Embryonic facial prominence (tissue), 1 donor: Measurements from ENCODE around the gene PRDM2.
A peak's percentile ranks its signal among the peaks of the same experiment; 100 is the strongest.

Experiments
- DNase-seq: peaks from one replicate; pipeline ENCODE4 v3.0.0-alpha.2; 2016; ENCODE audit errors: extremely low spot score

Gene PRDM2

DNA sequence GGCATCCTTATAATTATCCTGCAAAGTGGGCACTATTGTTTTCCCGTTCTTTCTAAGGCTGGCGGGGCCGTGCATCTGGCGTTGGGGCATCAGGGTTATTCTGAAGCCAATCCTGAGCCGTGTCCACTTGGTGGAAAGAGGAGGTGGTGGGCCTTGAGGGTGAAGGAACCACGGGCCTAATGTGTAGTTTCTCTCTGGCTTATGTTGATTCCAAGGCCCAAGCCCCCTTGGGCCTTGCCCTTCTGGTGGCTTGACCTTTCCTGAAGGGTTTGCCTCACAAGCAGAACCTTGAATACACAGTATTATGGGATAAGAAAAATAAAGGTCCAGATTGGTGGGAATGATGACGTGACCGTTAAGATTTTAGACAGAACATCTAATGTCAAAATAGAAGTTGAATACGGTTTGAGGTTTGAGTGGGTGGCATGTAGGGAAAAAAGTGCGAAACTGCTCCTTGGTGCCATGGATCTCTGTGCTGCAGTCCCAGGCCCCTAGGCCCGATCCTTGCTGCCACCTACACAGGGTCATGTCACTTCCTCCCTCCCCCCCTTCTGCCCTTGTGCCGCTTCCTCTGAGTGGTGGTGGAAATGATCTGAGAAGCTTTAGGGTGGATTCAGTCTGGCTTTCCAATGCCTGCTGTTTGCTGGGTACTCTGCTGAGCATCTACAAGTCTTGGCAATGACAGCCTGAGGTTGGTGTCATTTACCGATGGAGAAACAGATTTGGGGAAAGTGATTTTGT is 90.5 kb downstream of the PRDM2 start:
- no peak for DNase-seq

- peak; percentile 25 for DNase-seq
Observed at GRCh38 chr1:13792419-13792818, 92.4 kb downstream of the PRDM2 start.

DNA sequence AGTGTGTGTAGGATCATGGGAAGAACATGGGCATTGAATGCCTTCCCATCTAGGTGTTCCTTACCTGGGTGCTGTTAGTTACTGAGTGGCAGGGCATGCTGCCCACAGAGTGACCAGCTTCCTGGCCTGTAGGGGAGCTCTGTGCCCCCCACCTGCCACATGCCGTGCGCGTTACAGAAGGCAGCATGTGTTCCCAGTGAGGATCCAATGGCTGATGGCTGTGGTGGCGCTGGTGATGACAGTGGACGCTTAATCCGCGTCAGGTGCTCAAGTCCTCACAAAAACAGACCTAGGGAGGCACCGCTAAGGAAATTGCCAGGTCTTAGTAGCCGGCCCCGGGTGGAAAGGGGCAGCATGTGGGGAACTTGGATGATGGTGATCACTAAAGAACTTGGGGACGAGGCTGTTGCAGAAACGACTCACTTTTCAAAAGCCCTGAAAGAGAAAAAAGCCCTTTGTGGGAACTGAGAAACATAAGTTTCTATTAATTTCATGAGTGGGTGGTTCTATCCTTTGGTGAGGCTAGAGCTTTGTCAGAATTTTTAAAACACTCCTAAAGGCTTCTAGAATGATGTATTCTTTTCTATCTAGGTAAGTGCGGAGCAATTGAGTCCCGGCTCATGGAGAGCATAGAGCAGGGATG is 93.2 kb downstream of the PRDM2 start:
- no peak for DNase-seq

DNA sequence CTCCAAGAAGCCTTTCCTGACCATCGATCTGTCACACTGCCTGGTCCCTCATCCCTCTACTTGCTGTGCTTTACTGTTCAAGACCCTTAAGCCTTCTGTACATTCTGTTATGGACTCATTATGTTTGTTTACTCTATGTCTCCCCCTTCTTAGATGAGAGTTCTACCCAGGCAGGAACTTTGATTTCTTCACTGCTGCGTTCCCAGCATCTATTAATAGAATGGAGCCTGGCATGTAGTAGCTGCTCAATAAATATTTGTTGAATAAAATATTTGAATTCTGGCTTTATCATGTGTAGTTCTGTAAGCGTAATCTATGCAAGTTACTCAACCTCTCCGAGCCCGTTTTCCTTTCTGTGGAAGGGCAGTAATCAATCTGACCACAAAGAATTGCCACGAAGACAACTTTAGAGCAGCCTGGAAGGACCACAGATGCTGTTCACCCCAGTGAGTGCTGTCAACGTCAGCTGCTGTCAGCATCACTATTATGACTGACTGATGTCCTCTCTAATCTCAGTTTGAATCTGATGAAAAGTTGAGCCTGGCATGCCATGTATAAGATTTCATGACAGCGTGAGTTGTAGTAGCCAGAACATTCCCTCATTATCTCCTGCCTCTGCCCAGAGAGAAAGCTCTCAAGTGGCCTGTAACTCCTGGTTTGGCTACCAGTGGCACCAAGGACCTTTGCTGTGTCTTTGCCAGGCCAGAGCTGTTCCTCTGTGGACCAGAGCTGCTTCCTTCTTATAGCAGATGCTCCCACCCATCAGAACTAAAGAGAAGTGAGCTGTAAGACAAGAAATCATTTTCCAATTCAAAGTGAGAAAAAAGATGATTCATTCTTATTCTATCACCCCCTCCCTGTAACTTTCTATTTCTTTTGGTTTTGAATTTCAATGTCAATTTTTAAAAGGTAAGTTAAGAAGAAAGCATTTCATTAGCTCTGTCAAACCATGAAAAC is 94.5 kb downstream of the PRDM2 start:
- DNase-seq = no peak

GRCh38 chr1:13797397-13797796 is 97.4 kb downstream of the PRDM2 start:
- no peak for DNase-seq

DNA sequence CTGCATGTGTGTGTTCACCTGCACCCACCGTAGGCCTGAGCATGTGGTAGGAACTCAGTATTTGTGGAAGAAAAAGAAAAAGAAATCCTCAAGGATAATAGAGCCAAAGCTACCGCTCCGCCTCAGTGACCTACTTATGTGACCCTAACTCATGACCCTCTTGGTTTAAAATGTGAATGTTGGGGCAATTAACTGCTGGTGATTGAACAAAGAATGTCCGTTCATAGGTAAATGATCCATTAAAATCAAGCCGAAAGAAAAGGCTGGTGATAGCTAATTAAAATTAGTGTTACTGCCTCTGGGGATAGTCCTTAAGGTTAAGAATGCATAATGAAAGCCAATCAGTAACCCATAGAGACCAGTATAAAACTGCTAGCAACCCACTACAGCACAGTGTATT is 98.1 kb downstream of the PRDM2 start:
- no peak for DNase-seq

- no peak for DNase-seq
Observed at GRCh38 chr1:13799502-13800283, 99.7 kb downstream of the PRDM2 start.

DNA sequence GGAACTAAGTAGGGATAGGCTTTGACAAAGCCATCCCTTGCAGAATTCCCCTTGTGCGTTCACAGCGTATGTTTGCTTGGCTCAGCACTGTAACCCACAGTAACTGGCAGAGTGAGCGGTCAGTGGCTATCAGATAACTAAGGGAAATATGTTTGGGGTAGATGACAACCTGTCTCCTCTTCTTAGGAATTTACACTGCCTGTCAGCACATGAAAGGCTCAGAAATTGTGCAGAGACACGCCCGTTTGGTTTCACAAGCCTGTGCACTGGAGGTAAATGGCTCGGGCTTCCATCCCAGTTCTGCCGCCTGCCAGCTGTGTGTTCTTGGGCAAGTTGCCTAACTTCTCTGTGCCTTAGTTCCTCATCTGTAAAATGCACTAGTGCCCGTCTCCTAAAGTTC is 101.2 kb downstream of the PRDM2 start:
- DNase-seq = no peak

DNA sequence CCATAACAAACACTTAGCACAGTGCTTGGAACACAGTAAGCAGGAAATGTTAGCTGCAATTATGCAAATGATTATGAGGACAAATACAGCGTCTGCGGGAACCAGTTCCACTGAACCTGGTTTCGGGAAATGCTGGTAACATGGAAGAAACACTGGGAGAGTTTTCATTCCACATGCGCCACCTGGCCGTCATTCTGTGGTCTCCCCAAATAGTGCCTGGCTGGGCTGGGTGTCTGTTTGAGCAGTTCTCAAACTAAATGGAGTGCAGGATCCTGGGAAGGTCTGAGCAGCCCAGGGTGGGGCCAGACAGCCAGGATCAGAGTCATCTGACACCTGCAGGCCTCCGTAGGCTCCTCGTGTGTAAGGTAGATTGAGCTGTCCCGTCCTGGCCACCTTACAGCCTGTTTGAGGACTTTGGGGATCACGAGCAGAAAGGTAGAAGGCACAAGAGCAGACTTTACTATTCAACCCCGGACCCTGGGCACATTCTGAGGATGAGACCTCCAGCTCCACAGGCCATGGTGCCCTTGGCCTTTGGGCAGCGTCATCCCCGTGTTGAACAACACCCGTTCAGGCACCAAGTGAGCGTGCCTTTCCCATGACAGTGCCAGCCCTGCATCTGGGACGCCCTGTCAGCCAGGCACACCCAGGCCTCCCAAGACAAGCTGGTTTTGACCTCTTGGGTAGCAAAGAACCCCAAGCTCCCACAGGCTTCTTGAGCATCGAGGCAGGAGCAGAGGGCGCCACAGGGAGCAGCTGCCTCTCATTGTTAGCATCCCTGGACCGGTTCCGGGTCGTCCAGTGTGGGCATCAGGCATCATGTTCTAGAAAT is 101.9 kb downstream of the PRDM2 start:
- DNase-seq = no peak

DNA sequence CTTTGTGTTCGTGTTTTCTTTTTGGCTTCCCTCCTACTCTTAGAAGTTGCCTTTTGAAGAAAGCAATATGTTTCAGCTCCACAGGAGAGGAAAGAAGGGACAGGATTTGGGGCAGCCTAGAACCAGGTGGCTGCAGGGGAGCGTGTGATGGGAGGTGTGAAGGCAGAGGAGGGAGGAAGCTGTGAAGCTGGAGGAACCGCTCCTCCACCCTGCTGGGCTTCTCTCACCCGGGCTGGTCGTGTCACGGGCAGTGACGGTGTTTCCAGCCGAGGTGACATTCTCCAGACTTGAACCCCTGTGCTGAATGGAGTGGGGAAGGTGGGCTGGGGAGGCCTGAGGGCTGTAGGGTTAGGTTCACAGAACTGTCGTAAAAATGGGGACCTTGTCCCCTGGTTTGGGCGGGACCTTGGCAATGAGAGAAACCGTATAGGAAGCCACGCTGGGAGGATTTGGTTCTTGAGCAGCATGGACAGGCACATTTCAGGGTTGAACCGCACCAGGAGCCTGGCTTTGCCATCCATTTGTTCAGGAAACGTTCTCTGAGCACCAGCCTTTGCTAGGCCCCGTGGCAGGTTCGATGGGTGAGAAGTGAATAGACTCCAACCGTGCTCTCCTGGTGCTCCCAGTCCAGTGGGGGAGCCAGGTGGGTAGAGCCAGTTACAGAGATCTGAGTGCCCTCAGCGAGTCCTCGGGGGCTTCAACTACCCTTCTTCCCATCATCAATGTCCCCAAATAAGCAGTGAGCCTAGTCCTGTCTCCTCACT is 103.0 kb downstream of the PRDM2 start:
- no peak for DNase-seq

- DNase-seq = no peak
Observed at GRCh38 chr1:13803546-13804239, 103.7 kb downstream of the PRDM2 start.

- no peak for DNase-seq
Observed at GRCh38 chr1:13804240-13804633, 104.2 kb downstream of the PRDM2 start.

- no peak for DNase-seq
Observed at GRCh38 chr1:13805431-13805830, 105.4 kb downstream of the PRDM2 start.

GRCh38 chr1:13806108-13806507 is 106.1 kb downstream of the PRDM2 start:
- DNase-seq = no peak

GRCh38 chr1:13807209-13807608 is 107.2 kb downstream of the PRDM2 start:
- no peak for DNase-seq

DNA sequence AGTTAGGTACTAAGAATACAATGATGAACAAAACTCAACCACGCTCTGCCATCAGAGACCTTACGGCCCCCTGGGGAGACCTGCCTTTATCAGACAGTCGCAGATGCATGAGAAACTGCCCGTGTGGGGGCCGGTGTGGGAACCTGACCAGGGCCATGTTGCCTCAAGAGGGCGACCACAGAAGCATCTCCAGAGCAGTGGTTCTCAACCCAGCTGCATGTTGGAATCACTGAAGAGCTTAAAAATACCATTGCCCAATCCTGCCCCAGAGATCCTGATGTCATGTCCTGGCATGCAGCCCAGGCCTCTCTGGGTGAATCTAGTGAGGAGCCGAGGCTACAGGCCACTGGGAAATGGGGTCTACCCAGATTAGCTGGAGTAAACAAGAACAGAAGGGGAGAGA is 108.7 kb downstream of the PRDM2 start:
- no peak for DNase-seq

DNA sequence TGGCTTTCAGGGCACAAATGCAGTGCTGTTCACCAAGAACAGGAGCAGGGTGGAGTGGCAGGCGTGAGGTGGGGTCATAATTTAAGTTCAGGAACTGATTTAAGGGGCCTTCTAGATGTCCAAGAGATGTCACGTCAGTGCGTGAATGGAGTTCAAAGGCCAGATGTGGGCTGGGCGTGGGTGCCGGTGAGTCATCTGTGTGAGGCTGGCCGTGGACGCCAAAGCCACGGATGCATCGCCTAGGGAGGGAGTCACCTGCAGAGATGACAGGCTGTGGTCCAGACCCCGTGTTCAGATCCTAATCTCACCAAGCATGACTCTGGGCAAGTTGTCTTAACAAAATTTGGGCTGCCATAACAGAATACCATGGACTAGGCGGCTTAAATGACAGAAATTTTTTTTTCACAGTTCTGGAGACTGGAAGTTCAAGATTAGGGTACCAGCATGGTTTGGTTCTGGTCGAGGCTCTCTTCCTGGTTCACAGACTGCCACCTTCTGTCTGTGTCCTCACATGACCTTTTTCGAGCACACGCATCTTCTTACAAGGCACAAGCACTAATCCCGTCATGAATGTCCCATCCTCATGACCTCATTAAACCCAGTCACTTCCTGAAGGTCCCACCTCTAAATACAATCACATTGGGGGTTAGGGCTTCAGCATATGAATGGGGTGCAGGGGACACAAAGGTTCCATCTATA is 109.6 kb downstream of the PRDM2 start:
- DNase-seq = no peak

GRCh38 chr1:13812456-13813397 is 112.7 kb downstream of the PRDM2 start:
- DNase-seq = no peak
